Stimulated activated CD8-positive, alpha-beta memory T cell treated with anti-CD3 and anti-CD28 coated beads, Interleukin-15, amount 100 ng/mL, for 4 hours (primary cell): ENCODE results near the gene KCNIP3.

ENCODE experiments used
- DNase-seq, 2 donors: peaks; one replicate each; pipeline ENCODE4 v3.0.0-alpha.2; 2020; ENCODE audit warnings: low read depth in 2 of 2

KCNIP3 gene

GRCh38 chr2:95312543-95313201 is 15.5 kb downstream of the KCNIP3 start:
- DNase-seq, result no peak

- no peak for DNase-seq
Observed at GRCh38 chr2:95313296-95314131, 16.4 kb downstream of the KCNIP3 start.

- no peak for DNase-seq
Observed at GRCh38 chr2:95314598-95314963, 17.4 kb downstream of the KCNIP3 start.

GRCh38 chr2:95314964-95315611 is 17.9 kb downstream of the KCNIP3 start:
- no peak for DNase-seq

- DNase-seq, result no peak
Observed at GRCh38 chr2:95315801-95316411, 18.8 kb downstream of the KCNIP3 start.

- no peak for DNase-seq
Observed at GRCh38 chr2:95316466-95317122, 19.4 kb downstream of the KCNIP3 start.

- DNase-seq, result no peak
Observed at GRCh38 chr2:95317123-95317500, 20.0 kb downstream of the KCNIP3 start.

GRCh38 chr2:95317665-95318425 is 20.7 kb downstream of the KCNIP3 start:
- DNase-seq, result no peak

GRCh38 chr2:95318431-95319220 is 21.5 kb downstream of the KCNIP3 start:
- no peak for DNase-seq

- DNase-seq, result no peak
Observed at GRCh38 chr2:95319481-95320343, 22.6 kb downstream of the KCNIP3 start.

- DNase-seq, result no peak
Observed at GRCh38 chr2:95320344-95320712, 23.2 kb downstream of the KCNIP3 start.

GRCh38 chr2:95320986-95321767 is 24.0 kb downstream of the KCNIP3 start:
- DNase-seq, result no peak

GRCh38 chr2:95323347-95324155 is 26.4 kb downstream of the KCNIP3 start:
- no peak for DNase-seq

- no peak for DNase-seq
Observed at GRCh38 chr2:95325026-95325425, 27.9 kb downstream of the KCNIP3 start.

- DNase-seq, result no peak
Observed at GRCh38 chr2:95325590-95326432, 28.7 kb downstream of the KCNIP3 start.

GRCh38 chr2:95326433-95327140 is 29.4 kb downstream of the KCNIP3 start:
- DNase-seq, result no peak
